ENCODE data around the gene MSH4.
"Not testable (repeated sequence)": the region's sequence is repeated elsewhere in the genome, so short reads cannot be mapped to it uniquely, and the experiment has no call there.

MSH4 gene

DNA sequence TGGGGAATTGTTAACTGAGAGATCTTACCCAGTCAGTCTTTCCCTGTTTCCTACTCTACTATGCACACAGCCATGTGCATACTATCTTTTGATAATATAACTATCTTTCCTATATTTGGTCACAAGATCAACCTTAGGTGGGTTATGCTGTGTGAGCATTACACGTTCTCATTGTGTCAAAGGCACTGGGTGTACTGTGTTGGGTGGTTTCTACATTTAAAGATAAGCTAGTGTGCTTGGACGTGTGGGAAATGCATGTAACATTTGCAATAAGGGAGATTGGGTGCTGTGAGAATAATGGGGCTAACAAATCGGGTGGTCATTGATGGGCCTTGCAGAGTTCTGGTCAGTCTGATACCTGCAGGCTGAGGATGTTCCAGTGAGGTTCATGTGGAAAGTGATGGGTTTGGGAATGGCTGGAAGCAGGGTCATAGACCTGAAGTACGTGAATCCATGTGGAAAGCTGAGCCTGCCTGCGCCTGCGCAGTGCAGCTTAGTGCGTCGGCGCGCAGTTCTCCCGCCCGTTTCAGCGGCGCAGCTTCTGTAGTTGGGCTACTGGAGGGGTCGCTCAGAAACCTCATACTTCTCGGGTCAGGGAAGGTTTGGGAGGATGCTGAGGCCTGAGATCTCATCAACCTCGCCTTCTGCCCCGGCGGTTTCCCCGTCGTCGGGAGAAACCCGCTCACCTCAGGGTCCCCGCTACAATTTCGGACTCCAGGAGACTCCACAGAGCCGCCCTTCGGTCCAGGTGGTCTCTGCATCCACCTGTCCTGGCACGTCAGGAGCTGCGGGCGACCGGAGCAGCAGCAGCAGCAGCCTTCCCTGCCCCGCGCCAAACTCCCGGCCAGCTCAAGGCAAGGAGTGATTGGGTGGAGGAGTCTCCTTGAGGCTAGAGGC lies at the start of gene MSH4:
Gene MSH4, plus strand, starts transcription at position 507 of the 897 bp plus-strand sequence. Its CDS starts 104 bp downstream, at position 611.
- Mint-ChIP-seq H3K27ac (peak within 1 kb of the TSS; percentile 19), H3K9me3 (ENCODE audit: low read depth) (no peaks in the 10 kb centered on the region), H3K4me3 (peak within 1 kb of the TSS; percentile 0), H3K4me1 (ENCODE audit: low read depth) (peaks cover 15% of the 10 kb centered on the region), H3K27me3 (no peaks in the 10 kb centered on the region), H3K36me3 (peaks cover 15% of the 10 kb centered on the region)

DNA sequence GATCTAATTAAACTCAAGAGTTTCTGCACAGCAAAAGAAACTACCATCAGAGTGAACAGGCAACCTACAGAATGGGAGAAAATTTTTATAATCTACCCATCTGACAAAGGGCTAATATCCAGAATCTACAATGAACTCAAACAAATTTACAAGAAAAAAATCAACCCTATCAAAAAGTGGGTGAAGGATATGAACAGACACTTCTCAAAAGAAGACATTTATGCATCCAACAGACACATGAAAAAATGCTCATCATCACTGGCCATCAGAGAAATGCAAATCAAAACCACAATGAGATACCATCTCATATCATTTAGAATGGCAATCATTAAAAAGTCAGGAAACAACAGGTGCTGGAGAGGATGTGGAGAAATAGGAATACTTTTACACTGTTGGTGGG lies 39.5 kb upstream of the MSH4 start:
- H3K27ac Mint-ChIP-seq; H3K9me3 Mint-ChIP-seq (ENCODE audit: low read depth); H3K4me1 Mint-ChIP-seq (ENCODE audit: low read depth); H3K4me3 Mint-ChIP-seq; H3K27me3 Mint-ChIP-seq: not testable (repeated sequence)
- H3K36me3 Mint-ChIP-seq, result peaks cover 39% of the 10 kb centered on the region

DNA sequence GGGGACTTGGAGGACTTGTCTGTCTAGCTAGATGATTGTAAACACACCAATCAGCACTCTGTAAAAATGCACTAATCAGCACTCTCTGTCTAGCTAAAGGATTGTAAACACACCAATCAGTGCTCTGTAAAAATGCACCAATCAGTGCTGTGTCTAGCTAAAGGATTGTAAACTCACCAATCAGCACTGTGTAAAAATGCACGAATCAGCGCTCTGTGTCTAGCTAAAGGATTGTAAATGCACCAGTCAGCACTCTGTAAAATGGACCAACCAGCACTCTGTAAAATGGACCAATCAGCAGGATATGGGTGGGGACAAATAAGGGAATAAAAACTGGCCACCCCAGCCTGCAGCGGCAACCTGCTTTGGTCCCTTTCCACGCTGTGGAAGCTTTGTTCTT lies 38.1 kb upstream of the MSH4 start:
- H3K4me3 Mint-ChIP-seq; H3K27ac Mint-ChIP-seq; H3K4me1 Mint-ChIP-seq (ENCODE audit: low read depth); H3K27me3 Mint-ChIP-seq; H3K9me3 Mint-ChIP-seq (ENCODE audit: low read depth): not testable (repeated sequence)
- peaks cover 29% of the 10 kb centered on the region for H3K36me3 Mint-ChIP-seq

DNA sequence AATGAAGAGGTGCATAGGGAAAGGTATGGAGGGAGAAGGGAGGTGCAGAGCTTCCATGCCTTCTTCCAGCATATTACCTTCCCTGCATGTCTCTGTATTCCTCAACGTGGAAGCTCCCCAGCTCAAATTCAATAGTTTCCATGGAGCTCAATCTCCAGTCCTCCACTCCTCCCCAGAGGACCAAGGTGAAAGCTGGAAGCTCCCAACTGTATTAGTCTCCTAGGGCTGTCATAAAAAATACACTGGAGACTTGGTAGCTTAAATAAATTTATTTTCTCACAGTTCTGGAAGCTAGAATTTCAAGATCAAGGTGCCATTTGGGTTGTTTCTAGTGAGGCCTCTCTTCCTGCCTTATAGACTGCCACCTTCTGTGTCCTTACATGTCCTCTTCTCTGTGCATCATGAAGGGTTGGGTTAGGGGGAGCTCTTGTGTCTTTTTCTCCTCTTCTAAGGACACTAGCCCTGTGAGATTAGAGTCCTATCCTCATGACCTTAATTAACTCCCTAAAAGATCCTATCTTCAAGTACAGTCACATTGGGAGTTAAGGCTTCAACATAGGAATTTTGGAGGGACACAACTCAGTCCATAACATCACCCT lies 32.5 kb upstream of the MSH4 start:
- Mint-ChIP-seq H3K36me3 (peaks cover 4% of the 10 kb centered on the region), H3K4me3 (no peak overlapping the region), H3K4me1 (ENCODE audit: low read depth) (no peaks in the 10 kb centered on the region), H3K9me3 (ENCODE audit: low read depth) (no peaks in the 10 kb centered on the region), H3K27me3 (no peaks in the 10 kb centered on the region), H3K27ac (no peak overlapping the region)

DNA sequence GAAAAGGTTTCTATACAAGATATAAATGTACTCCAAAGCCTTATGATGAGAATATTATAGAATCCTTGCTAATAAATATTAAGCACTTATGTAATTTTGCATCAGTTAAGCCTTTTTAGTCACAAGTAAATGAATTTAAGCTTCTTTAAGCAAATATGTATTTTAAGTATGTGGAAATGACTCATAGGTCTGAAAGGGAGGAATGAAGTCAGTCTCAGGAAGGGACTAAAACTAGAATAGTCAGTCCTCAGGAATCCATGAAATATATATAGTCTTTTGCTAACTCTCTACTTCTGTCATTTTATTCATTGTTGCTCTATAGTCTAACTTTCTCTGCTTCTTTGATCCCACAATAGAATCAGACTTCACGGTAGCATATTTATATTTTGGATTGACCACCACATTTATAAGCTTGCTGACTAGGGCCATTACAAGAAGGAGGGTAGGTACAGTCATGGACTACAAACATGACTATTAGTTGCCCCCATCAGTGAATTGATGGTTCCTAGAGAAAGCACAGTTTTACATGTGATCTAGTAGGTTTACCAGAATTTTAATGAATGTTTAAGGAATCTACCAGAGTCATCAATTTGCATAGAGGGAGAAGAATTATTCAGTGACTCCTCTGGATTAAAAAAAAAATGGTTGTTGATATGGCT lies 30.9 kb upstream of the MSH4 start:
- Mint-ChIP-seq H3K4me3 (no peak overlapping the region), H3K27ac (no peak overlapping the region), H3K9me3 (ENCODE audit: low read depth) (no peaks in the 10 kb centered on the region), H3K36me3 (peaks cover 3% of the 10 kb centered on the region), H3K4me1 (ENCODE audit: low read depth) (no peaks in the 10 kb centered on the region), H3K27me3 (no peaks in the 10 kb centered on the region)

DNA sequence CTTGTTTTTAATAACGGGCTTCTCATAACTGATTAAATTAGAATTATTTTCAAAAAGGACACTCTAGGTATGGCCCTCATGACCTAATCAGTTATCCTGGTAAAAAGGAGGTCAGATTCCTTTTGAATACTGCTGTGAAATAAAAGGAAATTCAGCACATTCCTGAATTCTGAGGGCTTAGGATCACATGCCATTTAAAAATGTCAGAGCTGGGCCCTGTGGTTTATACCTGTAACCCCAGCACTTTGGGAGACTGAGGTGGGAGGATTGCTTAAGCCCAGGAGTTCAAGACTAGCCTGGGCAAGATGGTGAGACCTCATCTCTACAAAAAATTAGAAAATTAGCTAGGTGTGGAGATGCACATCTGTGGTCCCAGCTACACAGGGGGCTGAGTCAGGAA lies 28.7 kb upstream of the MSH4 start:
- H3K4me1 Mint-ChIP-seq (ENCODE audit: low read depth), result no peaks in the 10 kb centered on the region
- H3K27ac Mint-ChIP-seq, result no peak overlapping the region
- H3K9me3 Mint-ChIP-seq (ENCODE audit: low read depth), result no peaks in the 10 kb centered on the region
- H3K36me3 Mint-ChIP-seq, result no peaks in the 10 kb centered on the region
- no peak overlapping the region for H3K4me3 Mint-ChIP-seq
- H3K27me3 Mint-ChIP-seq, result peaks cover 2% of the 10 kb centered on the region

DNA sequence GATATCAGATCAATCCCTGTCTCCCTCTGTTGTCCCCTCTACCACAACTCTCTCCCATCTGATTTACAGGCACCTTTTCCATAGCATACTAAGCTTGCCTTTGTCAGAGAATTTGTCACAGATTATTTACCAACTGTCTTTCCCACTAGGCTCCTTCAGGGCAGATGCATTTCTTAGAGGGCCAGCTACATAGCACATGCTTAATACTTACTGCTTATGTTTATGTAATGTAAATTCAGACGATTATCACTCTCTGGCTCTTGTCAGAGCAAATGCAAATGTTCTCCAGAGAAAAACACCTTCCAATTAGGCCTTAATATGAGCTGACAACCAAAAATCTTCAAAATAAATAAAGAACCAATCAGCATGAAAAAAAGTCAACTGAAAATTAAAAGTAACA lies 25.9 kb upstream of the MSH4 start:
- H3K9me3 Mint-ChIP-seq (ENCODE audit: low read depth), result no peaks in the 10 kb centered on the region
- no peak overlapping the region for H3K4me3 Mint-ChIP-seq
- peaks cover 3% of the 10 kb centered on the region for H3K27me3 Mint-ChIP-seq
- H3K27ac Mint-ChIP-seq, result no peak overlapping the region
- no peaks in the 10 kb centered on the region for H3K4me1 Mint-ChIP-seq (ENCODE audit: low read depth)
- H3K36me3 Mint-ChIP-seq, result peaks cover 3% of the 10 kb centered on the region

DNA sequence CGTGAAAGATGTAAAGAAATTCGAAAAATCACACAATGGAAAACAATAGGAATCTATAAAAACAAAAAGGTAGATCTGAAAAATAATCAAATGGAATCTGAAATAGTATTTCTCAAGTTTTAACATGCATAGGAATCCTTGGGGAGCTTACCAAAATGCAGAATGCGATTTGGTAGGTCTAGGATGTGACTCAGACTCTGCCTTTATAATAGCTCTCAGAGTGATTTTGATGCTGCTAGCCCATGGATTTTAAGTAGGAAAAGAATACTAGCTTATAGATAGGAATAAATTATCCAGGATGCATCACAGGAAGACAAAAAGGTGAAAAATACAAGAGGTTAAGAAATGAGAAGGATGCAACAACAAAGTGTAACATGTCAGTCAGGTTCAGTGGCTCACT lies 24.7 kb upstream of the MSH4 start:
- no peaks in the 10 kb centered on the region for H3K9me3 Mint-ChIP-seq (ENCODE audit: low read depth)
- H3K4me3 Mint-ChIP-seq, result no peak overlapping the region
- H3K4me1 Mint-ChIP-seq (ENCODE audit: low read depth), result no peaks in the 10 kb centered on the region
- peaks cover 3% of the 10 kb centered on the region for H3K36me3 Mint-ChIP-seq
- H3K27me3 Mint-ChIP-seq, result peaks cover 3% of the 10 kb centered on the region
- no peak overlapping the region for H3K27ac Mint-ChIP-seq

DNA sequence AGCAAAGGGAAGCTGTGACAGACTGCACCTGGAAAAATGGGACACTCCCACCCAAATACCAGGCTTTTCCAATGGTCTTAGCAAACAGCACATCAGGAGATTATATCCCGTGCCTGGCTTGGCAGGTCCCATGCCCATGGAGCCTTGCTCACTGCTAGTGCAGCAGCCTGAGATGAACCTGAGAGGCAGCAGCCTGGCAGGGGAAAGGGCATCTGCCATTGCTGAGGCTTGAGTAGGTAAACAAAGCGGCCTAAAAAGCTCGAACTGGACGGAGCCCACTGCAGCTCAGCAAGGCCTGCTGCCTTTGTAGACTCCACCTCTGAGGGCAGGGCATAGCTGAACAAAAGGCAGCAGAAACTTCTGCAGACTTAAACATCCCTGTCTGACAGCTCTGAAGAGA lies 18.9 kb upstream of the MSH4 start:
- H3K4me1 Mint-ChIP-seq (ENCODE audit: low read depth); H3K27me3 Mint-ChIP-seq; H3K36me3 Mint-ChIP-seq; H3K4me3 Mint-ChIP-seq; H3K27ac Mint-ChIP-seq; H3K9me3 Mint-ChIP-seq (ENCODE audit: low read depth): not testable (repeated sequence)

DNA sequence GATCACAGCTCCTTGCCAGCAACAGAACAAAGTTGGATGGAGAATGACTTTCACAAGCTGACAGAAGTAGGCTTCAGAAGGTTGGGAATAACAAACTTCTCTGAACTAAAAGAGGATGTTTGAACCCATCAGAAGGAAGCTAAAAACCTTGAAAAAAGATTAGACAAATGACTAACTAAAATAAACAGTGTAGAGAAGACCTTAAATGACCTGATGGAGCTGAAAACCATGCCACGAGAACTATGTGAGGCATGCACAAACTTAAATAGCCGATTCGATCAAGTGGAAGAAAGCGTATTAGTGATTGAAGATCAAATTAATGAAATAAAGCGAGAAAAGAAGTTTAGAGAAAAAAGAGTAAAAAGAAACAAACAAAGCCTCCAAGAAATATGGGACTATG lies 18.0 kb upstream of the MSH4 start:
- H3K27me3 Mint-ChIP-seq; H3K4me3 Mint-ChIP-seq; H3K27ac Mint-ChIP-seq; H3K36me3 Mint-ChIP-seq; H3K4me1 Mint-ChIP-seq (ENCODE audit: low read depth); H3K9me3 Mint-ChIP-seq (ENCODE audit: low read depth): not testable (repeated sequence)

DNA sequence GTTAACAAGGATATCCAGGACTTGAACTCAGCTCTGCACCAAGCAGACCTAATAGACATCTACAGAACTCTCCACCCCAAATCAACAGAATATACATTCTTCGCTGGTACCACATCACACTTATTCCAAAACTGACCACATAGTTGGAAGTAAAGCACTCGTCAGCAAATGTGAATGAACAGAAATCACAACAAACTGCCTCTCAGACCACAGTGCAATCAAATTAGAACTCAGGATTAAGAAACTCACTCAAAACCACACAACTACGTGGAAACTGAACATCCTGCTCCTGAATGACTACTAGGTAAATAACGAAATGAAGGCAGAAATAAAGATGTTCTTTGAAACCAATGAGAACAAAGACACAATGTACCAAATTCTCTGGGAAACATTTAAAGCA lies 16.5 kb upstream of the MSH4 start:
- not testable (repeated sequence) for H3K9me3 Mint-ChIP-seq (ENCODE audit: low read depth); H3K27me3 Mint-ChIP-seq; H3K4me3 Mint-ChIP-seq; H3K27ac Mint-ChIP-seq; H3K36me3 Mint-ChIP-seq; H3K4me1 Mint-ChIP-seq (ENCODE audit: low read depth)

DNA sequence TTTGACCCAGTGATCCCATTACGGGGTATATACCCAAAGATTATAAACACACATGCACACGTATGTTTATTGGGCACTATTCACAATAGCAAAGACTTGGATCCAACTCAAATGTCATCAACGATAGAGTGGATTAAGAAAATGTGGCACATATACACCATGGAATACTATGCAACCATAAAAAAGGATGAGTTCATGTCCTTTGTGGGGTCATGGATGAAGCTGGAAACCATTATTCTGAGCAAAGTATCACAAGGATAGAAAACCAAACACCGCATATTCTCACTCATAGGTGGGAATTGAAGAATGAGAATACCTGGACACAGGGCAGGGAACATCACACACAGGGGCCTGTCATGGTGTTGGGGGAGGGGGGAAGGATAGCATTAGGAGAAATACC lies 12.8 kb upstream of the MSH4 start:
- Mint-ChIP-seq H3K27ac (peak overlapping the region; percentile 54), H3K4me1 (ENCODE audit: low read depth) (peaks cover 14% of the 10 kb centered on the region), H3K4me3 (peak overlapping the region; percentile 56), H3K36me3 (peaks cover 19% of the 10 kb centered on the region)
- H3K9me3 Mint-ChIP-seq (ENCODE audit: low read depth); H3K27me3 Mint-ChIP-seq: not testable (repeated sequence)

DNA sequence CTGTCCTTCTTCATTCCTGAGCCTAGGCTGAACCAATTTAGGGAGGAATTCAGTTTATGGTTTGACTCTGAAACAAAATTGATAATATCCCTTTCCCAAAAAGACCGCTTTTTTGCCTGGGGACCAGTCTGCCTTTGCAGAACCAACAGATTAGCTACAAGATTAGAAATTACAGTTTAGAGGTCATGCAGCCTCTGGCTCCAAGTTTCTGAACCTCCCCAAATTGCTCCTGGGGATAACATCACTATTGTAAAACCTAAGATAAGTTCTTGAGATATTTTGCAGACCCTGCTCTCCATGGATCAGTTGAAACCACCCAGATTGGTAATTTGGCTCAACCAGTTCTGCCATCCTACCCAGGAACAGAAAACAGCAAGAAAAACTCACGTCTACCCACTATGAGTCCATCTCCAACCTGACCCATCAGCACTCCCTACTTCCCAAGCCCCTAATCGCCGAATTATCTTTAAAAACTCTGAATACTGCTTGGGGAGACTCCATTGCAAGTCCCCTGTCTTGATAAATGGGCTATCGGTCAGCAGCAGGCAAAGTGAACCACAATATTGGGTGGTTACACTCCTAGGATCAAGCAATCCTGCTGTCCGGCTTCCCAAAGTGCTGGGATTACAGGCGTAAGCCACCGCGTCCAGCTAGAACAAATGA lies 11.2 kb upstream of the MSH4 start:
- H3K4me3 Mint-ChIP-seq, result peak overlapping the region; percentile 100
- peaks cover 4% of the 10 kb centered on the region for H3K27me3 Mint-ChIP-seq
- H3K36me3 Mint-ChIP-seq, result peaks cover 29% of the 10 kb centered on the region
- no peaks in the 10 kb centered on the region for H3K9me3 Mint-ChIP-seq (ENCODE audit: low read depth)
- peak overlapping the region; percentile 99 for H3K27ac Mint-ChIP-seq
- H3K4me1 Mint-ChIP-seq (ENCODE audit: low read depth), result peaks cover 29% of the 10 kb centered on the region

DNA sequence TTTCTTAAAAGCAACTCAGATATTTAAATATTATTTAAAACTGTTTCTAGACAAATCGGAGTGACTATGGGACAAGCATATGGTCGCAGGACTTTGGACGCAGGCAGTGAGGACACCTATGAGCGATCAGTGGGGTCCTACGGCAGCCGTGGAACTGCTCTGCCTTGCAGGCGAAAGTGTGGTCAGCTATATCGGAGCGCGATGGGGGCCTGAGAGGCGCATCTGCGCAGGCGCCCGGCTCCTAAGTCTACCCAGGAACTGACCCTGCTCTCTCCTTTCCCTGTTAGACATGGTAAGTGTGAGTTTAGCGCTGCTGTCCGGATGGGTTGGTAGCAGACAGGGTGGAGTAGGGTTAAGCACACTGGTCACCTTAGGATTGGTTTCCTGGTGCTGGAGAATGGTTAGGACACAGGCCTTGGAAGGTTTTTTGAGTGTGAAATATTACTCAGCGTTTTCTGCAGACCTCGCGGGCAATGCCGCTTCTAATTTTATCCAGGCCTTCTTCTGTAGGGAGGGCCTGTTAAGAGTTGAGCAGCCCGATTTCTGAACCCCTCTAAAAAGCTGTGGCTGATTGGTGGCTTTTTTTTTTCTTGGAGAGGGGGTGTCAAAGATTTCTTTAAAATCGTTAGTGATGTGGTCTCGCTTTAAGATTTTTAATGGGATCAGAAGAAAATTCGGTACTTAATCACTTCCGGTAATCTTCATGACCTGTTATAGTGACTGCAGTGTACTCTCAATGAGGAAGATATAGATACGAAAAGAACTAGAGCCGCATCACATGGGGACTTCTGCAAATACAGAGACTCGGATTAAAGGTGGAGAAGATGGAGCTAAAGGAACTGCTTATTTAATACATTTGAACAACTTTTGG lies 10.5 kb upstream of the MSH4 start, which contains the start of gene RABGGTB:
Gene RABGGTB, plus strand, starts transcription at position 274 of the 871 bp plus-strand sequence. Its CDS starts 16 bp downstream, at position 290.
- Mint-ChIP-seq H3K36me3 (peaks cover 34% of the 10 kb centered on the region), H3K27me3 (no peaks in the 10 kb centered on the region), H3K9me3 (ENCODE audit: low read depth) (no peaks in the 10 kb centered on the region), H3K27ac (peak within 1 kb of the TSS; percentile 99), H3K4me1 (ENCODE audit: low read depth) (peaks cover 35% of the 10 kb centered on the region), H3K4me3 (peak within 1 kb of the TSS; percentile 100)
